K562 (cell line): ENCODE results near the gene MAP4. TPM values are rescaled to one million over a fixed set of nuclear protein-coding genes. Genes with fewer than 3 reads are reported as not detected.

Source experiments
- ATAC-seq: fragments of 200-7000 bp; cut with Tn5 transposase; 3 replicates; pipeline ENCODE4 v1.9.1; 2020; ENCODE audit warnings: moderate library complexity
- BruUV-seq: library from RNA; stranded (reverse); fragments of 400-500 nt; replicated peaks from 2 replicates; lab custom pipeline; 2021; lab: Mats Ljungman, UMichigan
- CTCF ChIA-PET: fragments of 300-600 bp; formaldehyde crosslinking; extraction: SDS; loops from one replicate; lab custom pipeline; 2021; ENCODE audit warnings: low intra/inter-chr PET ratio; lab: Yijun Ruan, JAX
- POLR2A ChIA-PET: fragments of 300-600, 350-650 bp; sonication (Branson Sonifier 250); formaldehyde crosslinking; extraction: SDS; loops from one replicate; lab custom pipeline; 2021; ENCODE audit warnings: antibody characterized with exemption, inconsistent platforms; lab: Yijun Ruan, JAX
- DNase-seq, 4 experiments: peaks; one replicate each; pipeline versions ENCODE4 v3.0.0 to v3.0.0-alpha.2; 2011 to 2018; ENCODE audit warnings: low spot score in 3 of 4, mixed read lengths in 3 of 4; ENCODE audit errors: extremely low read depth in 1 of 4
- FAIRE-seq: peaks from 2 replicates; lab custom pipeline; 2011; peaks lifted over from hg19 to GRCh38; lab: Jason Lieb, UNC
- H2AFZ ChIP-seq: 2 replicates; pipeline ENCODE4 v1.6.0; 2011; ENCODE audit warnings: low read depth, low read length, control low read depth, inconsistent platforms
- H3K27ac ChIP-seq: fragments of 200-600 bp; 3 replicates; pipeline ENCODE4 v1.8.0; 2011; ENCODE audit warnings: low read depth, mild to moderate bottlenecking, control low read depth, inconsistent platforms, low read length, moderate library complexity, mixed read lengths; ENCODE audit errors: extremely low read depth
- H3K27me3 ChIP-seq, 2 experiments: fragments of 300-600 bp in 1 of 2; 2 replicates in 1 of 2; 3 replicates in 1 of 2; pipeline versions ENCODE4 v1.6.0 to v1.8.0; 2011; ENCODE audit warnings: inconsistent platforms in 2 of 2, low read length in 2 of 2, mild to moderate bottlenecking in 1 of 2, mixed read lengths in 1 of 2, moderate library complexity in 1 of 2; ENCODE audit not compliant: control insufficient read depth in 2 of 2, insufficient read depth in 2 of 2
- H3K36me3 ChIP-seq: fragments of 300-600 bp; 3 replicates; pipeline ENCODE4 v1.8.0; 2011; ENCODE audit warnings: mild to moderate bottlenecking, low read length, inconsistent platforms; ENCODE audit not compliant: control insufficient read depth, insufficient read depth
- H3K4me1 ChIP-seq, 2 experiments: fragments of 200-600 bp in 1 of 2; replicated peaks in 1 of 2; 2 replicates in 1 of 2; 3 replicates in 1 of 2; pipeline versions ENCODE4 v1.5.1 to v1.8.0; 2011; ENCODE audit warnings: inconsistent platforms in 2 of 2, low read length in 2 of 2, mild to moderate bottlenecking in 1 of 2, mixed read lengths in 1 of 2, moderate library complexity in 1 of 2; ENCODE audit not compliant: control insufficient read depth in 2 of 2, insufficient read depth in 2 of 2
- H3K4me2 ChIP-seq: 2 replicates; pipeline ENCODE4 v1.6.1; 2011; ENCODE audit warnings: low read length, control low read depth, inconsistent platforms, mixed read lengths; ENCODE audit not compliant: insufficient read depth
- H3K4me3 ChIP-seq: fragments of 200-600 bp; sonication (generic), shearing (Covaris generic); 2 replicates; pipeline ENCODE4 v1.5.1; 2016; ENCODE audit warnings: control low read depth, inconsistent platforms
- H3K79me2 ChIP-seq: fragments of 200-600 bp; 3 replicates; pipeline ENCODE4 v1.8.0; 2011; ENCODE audit warnings: low read length, inconsistent platforms; ENCODE audit not compliant: control insufficient read depth, insufficient read depth
- H3K9ac ChIP-seq, 2 experiments: 2 replicates each; pipeline versions ENCODE4 v1.6.0 to v1.6.1; 2011; ENCODE audit warnings: low read depth in 2 of 2, low read length in 2 of 2, control low read depth in 1 of 2, inconsistent platforms in 1 of 2, mild to moderate bottlenecking in 1 of 2, mixed read lengths in 1 of 2; ENCODE audit not compliant: insufficient read depth in 1 of 2
- H3K9me1 ChIP-seq: one replicate; pipeline ENCODE4 v1.6.0; 2011; ENCODE audit warnings: inconsistent platforms, mild to moderate bottlenecking, low read length, moderate library complexity; ENCODE audit not compliant: control insufficient read depth, insufficient read depth
- H3K9me3 ChIP-seq: replicated peaks from 2 replicates; pipeline ENCODE4 v1.5.1; 2011; ENCODE audit warnings: low read depth, low read length, inconsistent platforms; ENCODE audit not compliant: control insufficient read depth, insufficient read depth
- H4K20me1 ChIP-seq: replicated peaks from 2 replicates; pipeline ENCODE4 v1.6.1; 2011; ENCODE audit warnings: low read length, inconsistent platforms, mixed read lengths; ENCODE audit not compliant: control insufficient read depth, insufficient read depth
- DACH1 ChIP-seq: fragments of 450-650 bp; IDR thresholded peaks from 2 replicates; pipeline ENCODE4 v1.6.1; 2018; ENCODE audit not compliant: partially characterized antibody
- IRF1 ChIP-seq: sonication (generic); formaldehyde crosslinking; IDR thresholded peaks from 2 replicates; pipeline ENCODE4 v1.8.0; 2022; ENCODE audit warnings: missing genetic modification reagents, mild to moderate bottlenecking, borderline replicate concordance
- IRF2 ChIP-seq: sonication (generic); formaldehyde crosslinking; IDR thresholded peaks from 2 replicates; pipeline ENCODE4 v1.8.1; 2022; ENCODE audit warnings: mild to moderate bottlenecking, missing genetic modification reagents
- POLR3A ChIP-seq: IDR thresholded peaks from 2 replicates; pipeline ENCODE4 v1.6.1; 2011; ENCODE audit warnings: borderline replicate concordance, mild to moderate bottlenecking, moderate library complexity; ENCODE audit not compliant: insufficient read length, insufficient read depth; ENCODE audit errors: extremely low read depth
- RBFOX2 ChIP-seq: fragments of 200-400 bp; formaldehyde crosslinking; IDR thresholded peaks from 2 replicates; pipeline ENCODE4 v1.6.1; 2017; ENCODE audit warnings: low read depth, mild to moderate bottlenecking, low read length, moderate library complexity
- TFE3 ChIP-seq: fragments of 450-650 bp; formaldehyde crosslinking; IDR thresholded peaks from 2 replicates; pipeline ENCODE4 v1.4.0; 2020; ENCODE audit warnings: mild to moderate bottlenecking, mixed read lengths
- U2AF1 ChIP-seq: fragments of 200-400 bp; formaldehyde crosslinking; optimal IDR thresholded peaks from 2 replicates; pipeline ENCODE3; 2017; ENCODE audit warnings: mild to moderate bottlenecking, low read depth, low read length, moderate library complexity
- ZBTB2 ChIP-seq: fragments of 450-650 bp; IDR thresholded peaks from 2 replicates; pipeline ENCODE4 v1.6.1; 2016; ENCODE audit warnings: antibody characterized with exemption
- ZFX ChIP-seq: sonication (generic); formaldehyde crosslinking; IDR thresholded peaks from 2 replicates; pipeline ENCODE4 v1.8.0; 2022; ENCODE audit warnings: mild to moderate bottlenecking, missing genetic modification reagents, moderate library complexity
- in situ Hi-C: fragments of 300-500 bp; cut with MboI; formaldehyde crosslinking; loops from 4 replicates; pipeline ENCODE4 v1.15.0; 2018; ENCODE audit warnings: inconsistent platforms, mixed read lengths
- intact Hi-C: fragments of 100-400 bp; cut with micrococcal nuclease; formaldehyde crosslinking; loops from 2 replicates; pipeline ENCODE4 v1.14.2; 2022
- polyA plus RNA-seq, 8 experiments: library from polyadenylated mRNA; depleted of rRNA in 4 of 8; stranded (reverse) in 5 of 8; unstranded in 3 of 8; fragments of >200 nt; fragmentation: Nextera tagmentation in 2 of 8; fragmentation: Illumina TruSeq in 1 of 8; extraction: Ambion mirVana in 2 of 8; extraction: Trizol in 1 of 8; gene quantifications; 2 replicates each; pipeline versions ENCODE4 v1.2.1 to v1.2.3, GENCODE V29; 2011 to 2014; ENCODE audit warnings: inconsistent platforms in 1 of 8, missing spikeins in 1 of 8
- total RNA-seq, 7 experiments: library from RNA; depleted of rRNA in 6 of 7; stranded (reverse); fragments of >200 nt in 6 of 7; fragmentation: Illumina TruSeq in 2 of 7; extraction: Trizol in 2 of 7; gene quantifications; 2 replicates each; pipeline versions ENCODE4 v1.2.1 to v1.2.3, GENCODE V29; 2011 to 2021; ENCODE audit warnings: low replicate concordance in 1 of 7

Gene MAP4
- total and polyA plus RNA-seq, 9 of the 15 experiments (the other 6 are each of a cell fraction or from before 2014, with no cell fraction given): 13.3 to 141 (median 36.8) TPM

GRCh38 chr3:47907784-47908183, 108.4 kb downstream of the MAP4 start:
- Histone ChIP-seq H3K36me3 (peaks cover 28% of the 10 kb centered on the region), H3K79me2 (no peaks in the 10 kb centered on the region), H3K9me3 (no peaks in the 10 kb centered on the region), H3K9me1 (peaks cover 3% of the 10 kb centered on the region), H3K4me3 (no peak overlapping the region), H3K4me1 (peaks cover 6 to 17% of the 10 kb centered on the region in 2 experiments; a peak in 3 of 5 replicates), H3K9ac (no peak overlapping the region), H3K27me3 (no peaks in the 10 kb centered on the region), H3K4me2 (no peak overlapping the region), H3K27ac (no peak overlapping the region), H4K20me1 (no peaks in the 10 kb centered on the region), H2AFZ (no peak overlapping the region)
- ATAC-seq (no peak), FAIRE-seq (no peak), DNase-seq (no peak)
- no TSS peak for BruUV-seq
- TF ChIP-seq DACH1 (no peak), U2AF1 (no peak), TFE3 (CRISPR knock-in tag) (no peak), RBFOX2 (no peak), ZFX (CRISPR knock-in tag) (no peak), IRF1 (CRISPR knock-in tag) (no peak), ZBTB2 (no peak), POLR3A (no peak), IRF2 (no peak)
- intact Hi-C loops: no loop called here
- in situ Hi-C loops: no loop called here
- ChIA-PET POLR2A (interaction anchor here (0.7 to 3.4 kb wide), 3 partner anchors 16 to 1232 kb away, joined by 3 to 14 read pairs (median 3); no protein-coding TSS in a partner anchor), CTCF (no interaction called here)
